HEK293 (cell line): ENCODE results near the gene PIANP.
A peak's percentile ranks its signal among the peaks of the same experiment; 100 is the strongest.

Source experiments
- EGR2 ChIP-seq: fragments of 450-650 bp; formaldehyde crosslinking; IDR thresholded peaks from 2 replicates; pipeline ENCODE4 v1.5.1; 2016; ENCODE audit warnings: low read depth, missing biosample characterization, missing genetic modification characterization
- IKZF3 ChIP-seq: fragments of 450-650 bp; IDR thresholded peaks from 2 replicates; pipeline ENCODE4 v1.5.0; 2018; ENCODE audit warnings: missing biosample characterization, mild to moderate bottlenecking, missing genetic modification characterization, moderate library complexity
- MYNN ChIP-seq: fragments of 450-650 bp; formaldehyde crosslinking; IDR thresholded peaks from 2 replicates; pipeline ENCODE4 v1.5.1; 2016; ENCODE audit warnings: missing biosample characterization, missing genetic modification characterization, borderline replicate concordance
- SCRT2 ChIP-seq: fragments of 450-650 bp; formaldehyde crosslinking; IDR thresholded peaks from 2 replicates; pipeline ENCODE4 v1.5.1; 2016; ENCODE audit warnings: missing biosample characterization, missing genetic modification characterization
- TRIM28 ChIP-seq: IDR thresholded peaks from 2 replicates; pipeline ENCODE4 v1.6.1; 2011; ENCODE audit warnings: low read length, control low read depth, borderline replicate concordance
- ZBTB20 ChIP-seq: fragments of 450-650 bp; formaldehyde crosslinking; IDR thresholded peaks from 2 replicates; pipeline ENCODE4 v1.5.1; 2016; ENCODE audit warnings: missing biosample characterization, missing genetic modification characterization
- ZIC2 ChIP-seq: fragments of 450-650 bp; formaldehyde crosslinking; IDR thresholded peaks from 2 replicates; pipeline ENCODE4 v1.5.1; 2016; ENCODE audit warnings: missing biosample characterization, missing genetic modification characterization
- ZNF112 ChIP-seq: fragments of 450-650 bp; formaldehyde crosslinking; IDR thresholded peaks from 2 replicates; pipeline ENCODE4 v1.5.0; 2017; ENCODE audit warnings: missing biosample characterization, missing genetic modification characterization
- ZNF114 ChIP-seq: fragments of 450-650 bp; formaldehyde crosslinking; IDR thresholded peaks from 2 replicates; pipeline ENCODE4 v1.5.0; 2017; ENCODE audit warnings: missing biosample characterization, missing genetic modification characterization
- ZNF175 ChIP-seq: fragments of 450-650 bp; formaldehyde crosslinking; IDR thresholded peaks from 2 replicates; pipeline ENCODE4 v1.5.1; 2016; ENCODE audit warnings: missing biosample characterization, missing genetic modification characterization
- ZNF184 ChIP-seq: fragments of 450-650 bp; IDR thresholded peaks from 2 replicates; pipeline ENCODE4 v1.5.1; 2018; ENCODE audit warnings: missing biosample characterization, mild to moderate bottlenecking, missing genetic modification characterization
- ZNF211 ChIP-seq: fragments of 450-650 bp; formaldehyde crosslinking; IDR thresholded peaks from 2 replicates; pipeline ENCODE4 v1.5.1; 2016; ENCODE audit warnings: low read depth, missing biosample characterization, missing genetic modification characterization
- ZNF221 ChIP-seq: fragments of 450-650 bp; formaldehyde crosslinking; IDR thresholded peaks from 2 replicates; pipeline ENCODE4 v1.5.1; 2017; ENCODE audit warnings: missing biosample characterization, missing genetic modification characterization, borderline replicate concordance
- ZNF223 ChIP-seq: fragments of 450-650 bp; formaldehyde crosslinking; IDR thresholded peaks from 2 replicates; pipeline ENCODE4 v1.5.1; 2016; ENCODE audit warnings: missing biosample characterization, missing genetic modification characterization
- ZNF24 ChIP-seq: fragments of 450-650 bp; formaldehyde crosslinking; IDR thresholded peaks from 2 replicates; pipeline ENCODE4 v1.5.1; 2016; ENCODE audit warnings: missing biosample characterization, missing genetic modification characterization
- ZNF266 ChIP-seq: fragments of 450-650 bp; formaldehyde crosslinking; IDR thresholded peaks from 2 replicates; pipeline ENCODE4 v1.5.1; 2016; ENCODE audit warnings: missing biosample characterization, missing genetic modification characterization, low read depth
- ZNF423 ChIP-seq: fragments of 450-650 bp; formaldehyde crosslinking; IDR thresholded peaks from 2 replicates; pipeline ENCODE4 v1.5.1; 2016; ENCODE audit warnings: missing biosample characterization, missing genetic modification characterization
- ZNF529 ChIP-seq: fragments of 450-650 bp; formaldehyde crosslinking; IDR thresholded peaks from 2 replicates; pipeline ENCODE4 v1.5.1; 2017; ENCODE audit warnings: missing genetic modification characterization, missing biosample characterization; ENCODE audit not compliant: insufficient replicate concordance
- ZNF530 ChIP-seq: fragments of 450-650 bp; formaldehyde crosslinking; IDR thresholded peaks from 2 replicates; pipeline ENCODE4 v1.5.1; 2016; ENCODE audit warnings: low read depth, missing biosample characterization, missing genetic modification characterization
- ZNF548 ChIP-seq: fragments of 450-650 bp; formaldehyde crosslinking; IDR thresholded peaks from 2 replicates; pipeline ENCODE4 v1.5.1; 2016; ENCODE audit warnings: missing biosample characterization, missing genetic modification characterization
- ZNF558 ChIP-seq: fragments of 450-650 bp; formaldehyde crosslinking; IDR thresholded peaks from 2 replicates; pipeline ENCODE4 v1.5.1; 2016; ENCODE audit warnings: missing biosample characterization, missing genetic modification characterization
- ZNF585B ChIP-seq: fragments of 450-650 bp; formaldehyde crosslinking; IDR thresholded peaks from 2 replicates; pipeline ENCODE4 v1.5.1; 2016; ENCODE audit warnings: missing biosample characterization, missing genetic modification characterization
- ZNF626 ChIP-seq: fragments of 450-650 bp; sonication (Bioruptor Pico); formaldehyde crosslinking; IDR thresholded peaks from 2 replicates; pipeline ENCODE4 v1.5.1; 2018; ENCODE audit warnings: missing biosample characterization, missing genetic modification characterization, inconsistent platforms
- ZNF777 ChIP-seq: fragments of 450-650 bp; formaldehyde crosslinking; IDR thresholded peaks from 2 replicates; pipeline ENCODE4 v1.5.1; 2017; ENCODE audit warnings: missing biosample characterization, missing genetic modification characterization, borderline replicate concordance
- ZNF830 ChIP-seq: fragments of 450-650 bp; IDR thresholded peaks from 2 replicates; pipeline ENCODE4 v1.5.0; 2018; ENCODE audit warnings: missing biosample characterization, missing genetic modification characterization, low read depth, mild to moderate bottlenecking, moderate library complexity
- ZXDB ChIP-seq: fragments of 450-650 bp; formaldehyde crosslinking; IDR thresholded peaks from 2 replicates; pipeline ENCODE4 v1.5.1; 2016; ENCODE audit warnings: missing biosample characterization, missing genetic modification characterization
- TF ChIP-seq, protein P1 (sequence below): fragments of 450-650 bp; formaldehyde crosslinking; IDR thresholded peaks from 2 replicates; pipeline ENCODE4 v1.5.1; 2016; ENCODE audit warnings: missing biosample characterization, missing genetic modification characterization
- TF ChIP-seq, protein P2 (sequence below): fragments of 450-650 bp; formaldehyde crosslinking; IDR thresholded peaks from 2 replicates; pipeline ENCODE4 v1.5.1; 2016; ENCODE audit warnings: missing biosample characterization, missing genetic modification characterization
- TF ChIP-seq, protein P3 (sequence below): fragments of 450-650 bp; formaldehyde crosslinking; IDR thresholded peaks from 2 replicates; pipeline ENCODE4 v1.5.1; 2016; ENCODE audit warnings: missing biosample characterization, missing genetic modification characterization, low read depth
- TF ChIP-seq, protein P4 (sequence below): fragments of 450-650 bp; IDR thresholded peaks from 2 replicates; pipeline ENCODE4 v1.5.1; 2018; ENCODE audit warnings: missing biosample characterization, missing genetic modification characterization
- TF ChIP-seq, protein P5 (sequence below): fragments of 450-650 bp; formaldehyde crosslinking; IDR thresholded peaks from 2 replicates; pipeline ENCODE4 v1.5.1; 2017; ENCODE audit warnings: missing biosample characterization, missing genetic modification characterization

PIANP gene

DNA sequence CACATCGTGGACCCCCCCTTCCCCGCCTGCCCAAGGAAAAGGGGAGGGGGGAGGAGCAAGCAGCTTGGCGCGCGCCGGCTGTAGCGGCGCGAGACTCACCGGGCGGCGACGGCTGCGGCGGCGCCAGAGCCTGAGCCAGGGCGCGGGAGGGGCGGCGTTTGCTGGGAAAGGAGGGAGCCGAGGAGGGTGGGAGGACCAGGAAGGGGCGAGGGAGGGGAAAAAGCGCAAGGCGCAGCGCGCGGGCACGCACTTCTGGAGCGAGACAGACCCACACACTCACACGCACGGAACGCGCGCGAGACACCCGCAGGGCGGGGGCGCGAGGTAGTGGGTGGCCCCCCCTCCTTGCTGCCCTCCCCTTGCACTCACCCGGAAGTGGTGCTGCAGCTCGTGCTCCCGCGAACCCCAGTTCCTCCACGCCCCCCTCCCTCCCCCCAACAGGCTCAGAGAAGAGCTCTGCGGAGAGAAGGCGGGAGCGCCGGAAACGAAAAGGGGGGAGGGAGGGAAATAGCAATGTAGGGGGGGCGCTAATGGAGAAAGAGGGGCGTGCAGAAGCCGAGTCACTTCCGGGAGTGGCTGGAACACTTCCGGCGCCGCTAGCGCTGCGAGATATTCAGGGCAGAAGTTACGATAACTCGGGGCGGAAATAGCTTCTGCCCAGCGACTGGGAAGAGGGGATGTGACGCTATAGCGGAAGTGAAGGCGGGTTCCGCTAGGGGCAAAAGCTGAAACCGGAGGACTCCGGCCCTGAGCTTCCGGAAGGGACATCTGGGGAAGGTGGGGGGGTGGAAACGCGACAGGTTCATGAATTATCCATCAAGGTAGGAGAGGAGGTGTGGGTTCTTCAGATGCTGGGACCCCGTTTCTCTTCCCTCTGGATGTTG is 11.4 kb downstream of the PIANP start, which contains the start of gene ZNF384 (continued):
- TF ChIP-seq, protein P1, sequence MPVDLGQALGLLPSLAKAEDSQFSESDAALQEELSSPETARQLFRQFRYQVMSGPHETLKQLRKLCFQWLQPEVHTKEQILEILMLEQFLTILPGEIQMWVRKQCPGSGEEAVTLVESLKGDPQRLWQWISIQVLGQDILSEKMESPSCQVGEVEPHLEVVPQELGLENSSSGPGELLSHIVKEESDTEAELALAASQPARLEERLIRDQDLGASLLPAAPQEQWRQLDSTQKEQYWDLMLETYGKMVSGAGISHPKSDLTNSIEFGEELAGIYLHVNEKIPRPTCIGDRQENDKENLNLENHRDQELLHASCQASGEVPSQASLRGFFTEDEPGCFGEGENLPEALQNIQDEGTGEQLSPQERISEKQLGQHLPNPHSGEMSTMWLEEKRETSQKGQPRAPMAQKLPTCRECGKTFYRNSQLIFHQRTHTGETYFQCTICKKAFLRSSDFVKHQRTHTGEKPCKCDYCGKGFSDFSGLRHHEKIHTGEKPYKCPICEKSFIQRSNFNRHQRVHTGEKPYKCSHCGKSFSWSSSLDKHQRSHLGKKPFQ (tag by site-specific recombination): 0 out of 2 replicates have a peak, but pooled peaks have one; percentile 11
- TF ChIP-seq ZNF184 (tag by site-specific recombination) (0 out of 2 replicates have a peak, but pooled peaks have one; percentile 47), IKZF3 (peak; percentile 68), ZNF112 (tag by site-specific recombination) (no peak), SCRT2 (tag by site-specific recombination) (peak; percentile 85), ZBTB20 (tag by site-specific recombination) (no peak; the same call in 1 of the 2 replicates), ZNF530 (tag by site-specific recombination) (no peak), ZIC2 (tag by site-specific recombination) (peak; percentile 34; the same call in 1 of the 2 replicates), MYNN (tag by site-specific recombination) (0 out of 2 replicates have a peak, but pooled peaks have one; percentile 12), ZNF423 (tag by site-specific recombination) (no peak), ZNF585B (tag by site-specific recombination) (no peak), ZXDB (peak; percentile 96), ZNF114 (tag by site-specific recombination) (no peak), EGR2 (tag by site-specific recombination) (peak; percentile 84), ZNF175 (tag by site-specific recombination) (no peak), ZNF221 (no peak), ZNF558 (peak; percentile 51; the same call in 1 of the 2 replicates), ZNF266 (no peak; the same call in 1 of the 2 replicates), ZNF223 (tag by site-specific recombination) (no peak), TRIM28 (no peak), ZNF548 (tag by site-specific recombination) (no peak; the same call in 1 of the 2 replicates), ZNF529 (no peak), ZNF211 (no peak), ZNF830 (tag by site-specific recombination) (no peak), ZNF626 (tag by site-specific recombination) (no peak), ZNF777 (tag by site-specific recombination) (no peak), ZNF24 (tag by site-specific recombination) (peak; percentile 80; the same call in 1 of the 2 replicates)
- TF ChIP-seq, protein P2, sequence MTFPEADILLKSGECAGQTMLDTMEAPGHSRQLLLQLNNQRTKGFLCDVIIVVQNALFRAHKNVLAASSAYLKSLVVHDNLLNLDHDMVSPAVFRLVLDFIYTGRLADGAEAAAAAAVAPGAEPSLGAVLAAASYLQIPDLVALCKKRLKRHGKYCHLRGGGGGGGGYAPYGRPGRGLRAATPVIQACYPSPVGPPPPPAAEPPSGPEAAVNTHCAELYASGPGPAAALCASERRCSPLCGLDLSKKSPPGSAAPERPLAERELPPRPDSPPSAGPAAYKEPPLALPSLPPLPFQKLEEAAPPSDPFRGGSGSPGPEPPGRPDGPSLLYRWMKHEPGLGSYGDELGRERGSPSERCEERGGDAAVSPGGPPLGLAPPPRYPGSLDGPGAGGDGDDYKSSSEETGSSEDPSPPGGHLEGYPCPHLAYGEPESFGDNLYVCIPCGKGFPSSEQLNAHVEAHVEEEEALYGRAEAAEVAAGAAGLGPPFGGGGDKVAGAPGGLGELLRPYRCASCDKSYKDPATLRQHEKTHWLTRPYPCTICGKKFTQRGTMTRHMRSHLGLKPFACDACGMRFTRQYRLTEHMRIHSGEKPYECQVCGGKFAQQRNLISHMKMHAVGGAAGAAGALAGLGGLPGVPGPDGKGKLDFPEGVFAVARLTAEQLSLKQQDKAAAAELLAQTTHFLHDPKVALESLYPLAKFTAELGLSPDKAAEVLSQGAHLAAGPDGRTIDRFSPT (tag by site-specific recombination): peak; percentile 5; the same call in 1 of the 2 replicates
- TF ChIP-seq, protein P3, sequence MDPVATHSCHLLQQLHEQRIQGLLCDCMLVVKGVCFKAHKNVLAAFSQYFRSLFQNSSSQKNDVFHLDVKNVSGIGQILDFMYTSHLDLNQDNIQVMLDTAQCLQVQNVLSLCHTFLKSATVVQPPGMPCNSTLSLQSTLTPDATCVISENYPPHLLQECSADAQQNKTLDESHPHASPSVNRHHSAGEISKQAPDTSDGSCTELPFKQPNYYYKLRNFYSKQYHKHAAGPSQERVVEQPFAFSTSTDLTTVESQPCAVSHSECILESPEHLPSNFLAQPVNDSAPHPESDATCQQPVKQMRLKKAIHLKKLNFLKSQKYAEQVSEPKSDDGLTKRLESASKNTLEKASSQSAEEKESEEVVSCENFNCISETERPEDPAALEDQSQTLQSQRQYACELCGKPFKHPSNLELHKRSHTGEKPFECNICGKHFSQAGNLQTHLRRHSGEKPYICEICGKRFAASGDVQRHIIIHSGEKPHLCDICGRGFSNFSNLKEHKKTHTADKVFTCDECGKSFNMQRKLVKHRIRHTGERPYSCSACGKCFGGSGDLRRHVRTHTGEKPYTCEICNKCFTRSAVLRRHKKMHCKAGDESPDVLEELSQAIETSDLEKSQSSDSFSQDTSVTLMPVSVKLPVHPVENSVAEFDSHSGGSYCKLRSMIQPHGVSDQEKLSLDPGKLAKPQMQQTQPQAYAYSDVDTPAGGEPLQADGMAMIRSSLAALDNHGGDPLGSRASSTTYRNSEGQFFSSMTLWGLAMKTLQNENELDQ (tag by site-specific recombination): no peak
- TF ChIP-seq, protein P4, sequence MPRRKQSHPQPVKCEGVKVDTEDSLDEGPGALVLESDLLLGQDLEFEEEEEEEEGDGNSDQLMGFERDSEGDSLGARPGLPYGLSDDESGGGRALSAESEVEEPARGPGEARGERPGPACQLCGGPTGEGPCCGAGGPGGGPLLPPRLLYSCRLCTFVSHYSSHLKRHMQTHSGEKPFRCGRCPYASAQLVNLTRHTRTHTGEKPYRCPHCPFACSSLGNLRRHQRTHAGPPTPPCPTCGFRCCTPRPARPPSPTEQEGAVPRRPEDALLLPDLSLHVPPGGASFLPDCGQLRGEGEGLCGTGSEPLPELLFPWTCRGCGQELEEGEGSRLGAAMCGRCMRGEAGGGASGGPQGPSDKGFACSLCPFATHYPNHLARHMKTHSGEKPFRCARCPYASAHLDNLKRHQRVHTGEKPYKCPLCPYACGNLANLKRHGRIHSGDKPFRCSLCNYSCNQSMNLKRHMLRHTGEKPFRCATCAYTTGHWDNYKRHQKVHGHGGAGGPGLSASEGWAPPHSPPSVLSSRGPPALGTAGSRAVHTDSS (tag by site-specific recombination): 0 out of 2 replicates have a peak, but pooled peaks have one; percentile 18
- TF ChIP-seq, protein P5, sequence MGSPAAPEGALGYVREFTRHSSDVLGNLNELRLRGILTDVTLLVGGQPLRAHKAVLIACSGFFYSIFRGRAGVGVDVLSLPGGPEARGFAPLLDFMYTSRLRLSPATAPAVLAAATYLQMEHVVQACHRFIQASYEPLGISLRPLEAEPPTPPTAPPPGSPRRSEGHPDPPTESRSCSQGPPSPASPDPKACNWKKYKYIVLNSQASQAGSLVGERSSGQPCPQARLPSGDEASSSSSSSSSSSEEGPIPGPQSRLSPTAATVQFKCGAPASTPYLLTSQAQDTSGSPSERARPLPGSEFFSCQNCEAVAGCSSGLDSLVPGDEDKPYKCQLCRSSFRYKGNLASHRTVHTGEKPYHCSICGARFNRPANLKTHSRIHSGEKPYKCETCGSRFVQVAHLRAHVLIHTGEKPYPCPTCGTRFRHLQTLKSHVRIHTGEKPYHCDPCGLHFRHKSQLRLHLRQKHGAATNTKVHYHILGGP: no peak
